GM19463 (cell line): ENCODE results near the gene ITGA6.
"Not testable (repeated sequence)": the region's sequence is repeated elsewhere in the genome, so short reads cannot be mapped to it uniquely, and the experiment has no call there.

Experiments
- ATAC-seq: cut with Tn5 transposase; IDR thresholded peaks from one replicate; pipeline ENCODE4 v1.9.1; 2021; ENCODE audit warnings: mild to moderate bottlenecking, moderate library complexity; ENCODE audit not compliant: unreplicated experiment

The ITGA6 gene

GRCh38 chr2:172513524-172513900 lies 86.1 kb downstream of the ITGA6 start:
- no peak for ATAC-seq

- ATAC-seq: no peak
These were observed 86.7 kb downstream of the ITGA6 start for GRCh38 chr2:172513935-172514586.

GRCh38 chr2:172516299-172516698 lies 88.9 kb downstream of the ITGA6 start:
- no peak for ATAC-seq

DNA sequence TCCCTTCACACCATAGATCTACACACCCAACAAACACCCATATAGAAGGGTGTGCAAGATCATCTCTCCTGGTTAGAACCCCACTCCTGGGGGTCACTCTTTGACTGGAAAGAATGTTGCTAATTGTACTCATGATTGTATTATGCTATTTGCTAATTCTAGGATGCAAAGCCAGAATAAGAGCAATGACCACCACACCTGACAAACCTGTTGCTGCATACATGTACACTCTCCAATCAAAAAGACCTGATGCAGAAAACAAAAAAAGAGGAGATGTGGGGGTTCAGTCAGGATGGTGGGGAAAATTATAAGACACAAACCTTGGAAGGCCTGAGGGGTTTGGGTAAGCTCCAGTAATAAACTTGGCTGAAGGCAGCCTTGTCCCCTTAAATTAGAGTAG lies 91.6 kb downstream of the ITGA6 start:
- ATAC-seq: no peak

- no peak for ATAC-seq
These were observed 98.2 kb downstream of the ITGA6 start for GRCh38 chr2:172525601-172526000.

- ATAC-seq: no peak
These were observed 103.9 kb downstream of the ITGA6 start for GRCh38 chr2:172531309-172531708.

DNA sequence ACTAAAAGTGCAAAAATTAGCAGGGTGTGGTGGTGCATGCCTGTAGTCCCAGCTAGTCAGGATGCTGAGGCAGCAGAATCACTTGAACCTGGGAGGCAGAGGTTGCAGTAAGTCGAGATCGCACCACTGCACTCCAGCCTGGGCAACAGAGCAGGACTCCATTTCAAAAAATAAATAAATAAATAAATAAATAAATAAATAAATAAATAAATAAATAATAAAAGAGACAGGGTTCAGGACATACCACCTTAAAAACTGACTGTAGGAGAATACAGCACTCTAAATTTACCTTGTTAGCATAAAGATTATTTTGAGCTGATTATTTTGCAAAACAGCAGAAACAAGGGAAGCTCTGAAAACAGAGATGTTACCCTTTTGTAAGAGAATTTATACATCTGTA lies 105.1 kb downstream of the ITGA6 start:
- ATAC-seq: not testable (repeated sequence)

DNA sequence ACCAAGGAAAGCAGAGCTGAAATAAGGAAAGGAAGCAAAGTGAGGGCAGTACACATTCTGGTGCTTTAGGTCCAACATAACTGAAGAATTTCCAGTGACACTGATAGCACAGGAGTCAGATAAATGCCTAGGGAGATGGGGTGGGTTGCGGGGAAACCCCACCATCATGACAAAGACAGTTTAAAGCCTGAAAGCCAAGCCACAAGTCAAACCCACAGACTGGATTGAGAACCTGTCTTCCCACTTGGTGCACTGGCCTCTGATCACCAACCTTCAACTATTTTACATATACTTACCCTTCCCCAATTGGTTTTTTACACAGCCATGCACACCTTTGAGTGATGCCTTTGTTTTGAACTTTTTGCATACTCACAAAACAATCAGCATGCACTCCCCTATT lies 106.3 kb downstream of the ITGA6 start:
- no peak for ATAC-seq

- no peak for ATAC-seq
These were observed 107.7 kb downstream of the ITGA6 start for GRCh38 chr2:172535119-172535518.

- ATAC-seq: not testable (repeated sequence)
These were observed 110.5 kb downstream of the ITGA6 start for GRCh38 chr2:172537851-172538250.

- no peak for ATAC-seq
These were observed 112.4 kb downstream of the ITGA6 start for GRCh38 chr2:172539767-172540166.

- no peak for ATAC-seq
These were observed 113.0 kb downstream of the ITGA6 start for GRCh38 chr2:172540421-172540820.

DNA sequence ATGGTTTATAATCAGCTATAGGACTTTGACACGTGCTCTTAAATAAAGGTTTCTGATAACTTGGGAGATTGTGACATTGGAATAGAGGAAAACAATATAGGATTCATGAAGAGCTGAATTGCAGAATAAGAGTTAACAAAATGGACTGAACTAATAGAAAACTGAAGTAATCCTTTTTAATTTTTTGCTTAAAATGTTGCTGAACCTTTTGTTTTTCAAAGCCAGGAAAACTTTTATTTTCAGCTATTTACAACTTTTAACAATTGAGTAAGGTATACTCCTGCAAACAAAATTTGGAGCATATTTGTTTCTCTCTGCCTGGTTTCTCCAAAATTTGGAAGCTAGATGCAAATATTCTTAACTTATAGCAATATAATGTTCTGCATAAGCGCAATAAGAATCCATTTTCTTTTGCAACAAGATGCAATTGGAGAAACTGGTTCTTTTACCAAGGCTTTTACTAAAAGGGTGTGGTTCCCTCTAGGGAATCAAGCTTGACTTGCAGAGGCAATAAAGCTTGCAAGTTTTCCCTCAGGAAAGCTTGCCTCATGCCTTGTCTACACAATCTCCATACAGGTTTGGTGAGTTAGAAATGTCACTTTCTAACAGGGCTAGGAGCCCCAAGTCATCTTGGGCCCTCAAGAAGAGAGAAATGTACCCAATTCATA lies 118.2 kb downstream of the ITGA6 start:
- no peak for ATAC-seq

DNA sequence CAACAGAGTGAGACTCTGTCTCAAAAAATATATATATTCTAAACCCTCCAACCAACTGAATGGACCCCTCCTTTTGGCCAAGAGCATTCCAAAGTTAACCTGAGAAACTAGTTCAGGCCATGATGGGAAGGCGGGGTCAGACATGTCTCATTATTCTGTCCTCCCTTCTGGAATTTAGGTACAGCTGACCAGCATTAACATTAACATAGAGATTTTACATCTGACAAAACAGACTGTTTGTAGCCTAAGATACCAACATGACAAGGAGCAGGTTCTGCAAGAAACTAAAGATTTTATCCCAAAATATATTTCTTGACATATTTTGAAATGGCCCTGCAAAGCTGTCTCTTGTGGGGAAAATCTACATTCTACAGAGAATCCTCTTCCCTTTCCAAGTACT lies 121.7 kb downstream of the ITGA6 start:
- ATAC-seq: no peak

- ATAC-seq: not testable (repeated sequence)
These were observed 122.4 kb downstream of the ITGA6 start for GRCh38 chr2:172549802-172550201.

GRCh38 chr2:172550419-172550818 lies 123.0 kb downstream of the ITGA6 start:
- no peak for ATAC-seq

DNA sequence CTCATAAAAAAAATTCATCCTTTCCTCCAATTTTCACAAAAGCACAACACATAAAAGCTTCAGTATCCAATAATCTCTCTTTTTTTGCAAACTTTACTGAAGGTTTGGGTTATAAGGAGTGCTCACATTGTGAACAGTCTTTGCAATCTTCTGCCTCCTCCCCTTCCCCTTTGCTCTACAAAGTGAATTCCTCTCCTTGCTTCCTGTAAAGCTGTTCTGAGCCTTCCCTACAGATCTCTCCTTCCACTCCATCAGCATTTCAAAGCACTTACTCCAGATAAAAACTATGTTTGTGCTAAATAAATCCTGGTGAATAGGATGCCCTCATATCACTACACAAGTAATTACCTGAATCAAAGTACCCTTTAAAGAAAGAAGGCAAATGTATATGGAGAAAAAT lies 123.9 kb downstream of the ITGA6 start:
- no peak for ATAC-seq

DNA sequence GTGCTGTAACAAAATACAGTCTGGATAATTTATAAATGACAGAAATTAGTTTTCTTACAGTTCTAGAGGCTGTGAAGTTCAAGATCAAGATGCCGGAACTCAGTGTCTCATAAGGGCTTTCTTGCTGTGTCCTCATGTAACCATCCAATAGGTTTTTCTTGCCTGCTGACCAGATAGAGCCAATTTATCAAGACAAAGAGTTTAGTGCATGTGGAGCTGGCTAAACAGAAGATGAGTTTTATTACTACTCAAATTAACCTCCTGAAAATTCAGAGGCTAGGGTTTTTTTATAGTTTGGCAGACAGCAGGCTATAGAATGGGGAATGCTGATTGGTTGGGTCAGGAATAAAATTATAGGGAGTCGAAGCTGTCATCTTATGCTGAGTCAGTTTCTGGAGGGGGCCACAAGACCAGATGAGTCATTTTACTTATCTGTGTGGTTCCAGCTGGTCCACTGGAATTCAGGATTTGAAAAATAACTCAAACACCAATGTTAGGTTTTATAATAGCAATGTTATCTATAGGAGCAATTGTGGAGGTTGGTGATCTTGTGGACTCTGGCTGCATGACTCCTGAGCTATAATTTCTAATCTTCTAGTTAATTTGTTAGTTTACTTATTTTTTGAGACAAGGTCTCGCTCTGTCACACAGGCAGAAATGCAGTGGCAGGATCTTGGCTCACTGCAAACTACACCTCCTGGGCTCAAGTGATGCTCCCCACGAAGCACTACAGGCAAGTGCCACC lies 125.3 kb downstream of the ITGA6 start:
- no peak for ATAC-seq

- no peak for ATAC-seq
These were observed 127.2 kb downstream of the ITGA6 start for GRCh38 chr2:172554352-172555271.

- ATAC-seq: no peak
These were observed 127.8 kb downstream of the ITGA6 start for GRCh38 chr2:172555272-172555521.
